Neural cell (in vitro differentiated cells): Measurements from ENCODE around the gene TMEM132E.

Source experiments
- EP300 ChIP-seq: fragments of 450-650 bp; conservative IDR thresholded peaks from 2 replicates; pipeline ENCODE4 v1.6.1; 2014; ENCODE audit warnings: antibody characterized with exemption, mild to moderate bottlenecking, moderate library complexity; ENCODE audit not compliant: poor library complexity, severe bottlenecking
- EZH2 ChIP-seq: fragments of 200-600, 300-800 bp; shearing (Covaris generic), sonication (generic); IDR thresholded peaks from 2 replicates; pipeline ENCODE4 v1.6.1; 2014; ENCODE audit warnings: antibody characterized with exemption, low read length, borderline replicate concordance, mild to moderate bottlenecking; ENCODE audit not compliant: insufficient read depth, poor library complexity, severe bottlenecking
- POLR2AphosphoS5 ChIP-seq: IDR thresholded peaks from 2 replicates; pipeline ENCODE4 v1.6.1; 2012
- TAF1 ChIP-seq: IDR thresholded peaks from 2 replicates; pipeline ENCODE4 v1.6.1; 2012; ENCODE audit warnings: low read depth
- TF ChIP-seq, protein P1 (sequence below): fragments of 450-650 bp; IDR thresholded peaks from 2 replicates; pipeline ENCODE4 v1.5.1; 2014; ENCODE audit warnings: antibody characterized with exemption, mild to moderate bottlenecking, moderate library complexity; ENCODE audit not compliant: poor library complexity, severe bottlenecking

DNA sequence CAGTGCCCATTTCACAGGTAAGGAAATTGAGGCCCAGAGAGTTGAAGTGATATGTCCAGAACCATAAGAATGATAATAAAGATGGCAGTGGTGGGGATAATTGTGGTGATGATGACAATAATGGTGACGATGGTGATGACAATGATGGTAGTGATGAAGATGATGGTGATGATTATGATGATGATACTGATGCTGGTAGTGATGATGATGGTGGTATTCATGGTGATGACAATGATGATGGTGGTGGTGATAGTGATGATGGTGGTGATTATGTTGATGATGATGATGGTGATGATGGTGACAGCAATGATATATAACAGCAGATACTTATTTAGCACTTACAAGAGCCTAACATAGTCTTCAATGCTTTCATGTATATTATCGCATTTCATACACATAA lies 18.1 kb upstream of the TMEM132E start:
- TF ChIP-seq, protein P1, sequence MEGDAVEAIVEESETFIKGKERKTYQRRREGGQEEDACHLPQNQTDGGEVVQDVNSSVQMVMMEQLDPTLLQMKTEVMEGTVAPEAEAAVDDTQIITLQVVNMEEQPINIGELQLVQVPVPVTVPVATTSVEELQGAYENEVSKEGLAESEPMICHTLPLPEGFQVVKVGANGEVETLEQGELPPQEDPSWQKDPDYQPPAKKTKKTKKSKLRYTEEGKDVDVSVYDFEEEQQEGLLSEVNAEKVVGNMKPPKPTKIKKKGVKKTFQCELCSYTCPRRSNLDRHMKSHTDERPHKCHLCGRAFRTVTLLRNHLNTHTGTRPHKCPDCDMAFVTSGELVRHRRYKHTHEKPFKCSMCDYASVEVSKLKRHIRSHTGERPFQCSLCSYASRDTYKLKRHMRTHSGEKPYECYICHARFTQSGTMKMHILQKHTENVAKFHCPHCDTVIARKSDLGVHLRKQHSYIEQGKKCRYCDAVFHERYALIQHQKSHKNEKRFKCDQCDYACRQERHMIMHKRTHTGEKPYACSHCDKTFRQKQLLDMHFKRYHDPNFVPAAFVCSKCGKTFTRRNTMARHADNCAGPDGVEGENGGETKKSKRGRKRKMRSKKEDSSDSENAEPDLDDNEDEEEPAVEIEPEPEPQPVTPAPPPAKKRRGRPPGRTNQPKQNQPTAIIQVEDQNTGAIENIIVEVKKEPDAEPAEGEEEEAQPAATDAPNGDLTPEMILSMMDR = no peak
- no peak for TF ChIP-seq EZH2
- TF ChIP-seq POLR2AphosphoS5 = no peak
- TF ChIP-seq EP300 = no peak
- TF ChIP-seq TAF1 = no peak
